SH-SY5Y (cell line): ENCODE data around the gene KDM1B.

Source experiments
- GATA2 ChIP-seq: IDR thresholded peaks from 2 replicates; pipeline ENCODE4 v1.6.1; 2011; ENCODE audit warnings: mild to moderate bottlenecking, low read depth, low read length
- GATA3 ChIP-seq: IDR thresholded peaks from 2 replicates; pipeline ENCODE4 v1.6.1; 2011; ENCODE audit warnings: low read depth, mild to moderate bottlenecking, low read length, moderate library complexity

The KDM1B gene, protein sequence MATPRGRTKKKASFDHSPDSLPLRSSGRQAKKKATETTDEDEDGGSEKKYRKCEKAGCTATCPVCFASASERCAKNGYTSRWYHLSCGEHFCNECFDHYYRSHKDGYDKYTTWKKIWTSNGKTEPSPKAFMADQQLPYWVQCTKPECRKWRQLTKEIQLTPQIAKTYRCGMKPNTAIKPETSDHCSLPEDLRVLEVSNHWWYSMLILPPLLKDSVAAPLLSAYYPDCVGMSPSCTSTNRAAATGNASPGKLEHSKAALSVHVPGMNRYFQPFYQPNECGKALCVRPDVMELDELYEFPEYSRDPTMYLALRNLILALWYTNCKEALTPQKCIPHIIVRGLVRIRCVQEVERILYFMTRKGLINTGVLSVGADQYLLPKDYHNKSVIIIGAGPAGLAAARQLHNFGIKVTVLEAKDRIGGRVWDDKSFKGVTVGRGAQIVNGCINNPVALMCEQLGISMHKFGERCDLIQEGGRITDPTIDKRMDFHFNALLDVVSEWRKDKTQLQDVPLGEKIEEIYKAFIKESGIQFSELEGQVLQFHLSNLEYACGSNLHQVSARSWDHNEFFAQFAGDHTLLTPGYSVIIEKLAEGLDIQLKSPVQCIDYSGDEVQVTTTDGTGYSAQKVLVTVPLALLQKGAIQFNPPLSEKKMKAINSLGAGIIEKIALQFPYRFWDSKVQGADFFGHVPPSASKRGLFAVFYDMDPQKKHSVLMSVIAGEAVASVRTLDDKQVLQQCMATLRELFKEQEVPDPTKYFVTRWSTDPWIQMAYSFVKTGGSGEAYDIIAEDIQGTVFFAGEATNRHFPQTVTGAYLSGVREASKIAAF

DNA sequence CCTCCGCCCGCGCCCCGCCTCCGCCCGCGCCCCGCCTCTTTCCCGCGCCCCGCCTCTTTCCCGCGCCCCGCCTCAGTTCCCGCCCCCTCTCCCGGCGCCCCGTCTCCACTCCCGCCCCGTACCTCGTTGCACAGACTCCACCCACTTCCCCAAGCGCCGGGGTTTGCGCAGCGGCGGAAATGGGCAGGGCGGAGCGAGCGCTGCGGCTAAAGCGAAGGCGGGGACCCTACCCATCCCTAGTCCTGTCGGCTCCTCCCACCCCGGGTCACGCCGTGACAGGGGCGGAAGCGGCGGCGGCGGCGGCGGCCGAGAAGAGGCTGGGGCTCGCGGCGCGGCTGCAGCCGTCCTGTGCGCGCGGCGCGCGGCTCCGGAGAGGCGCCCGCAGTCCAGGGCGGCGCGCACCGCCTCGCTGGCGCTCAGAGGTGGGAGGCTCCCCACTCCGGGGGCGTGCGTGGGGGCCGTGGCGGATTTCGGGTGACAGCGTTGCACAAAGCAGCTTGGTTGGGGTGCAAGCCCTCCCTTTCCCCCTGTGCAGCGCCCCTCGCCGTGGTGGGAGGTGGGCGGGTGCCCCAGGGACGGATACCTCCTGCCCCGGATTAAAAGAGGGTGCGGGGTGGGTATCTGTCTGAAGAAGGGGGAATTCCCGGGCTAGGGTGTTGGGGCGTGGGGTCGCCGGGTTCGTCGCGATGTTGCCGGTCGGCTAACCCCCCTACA is at the start of gene KDM1B:
TSS of gene KDM1B (plus strand) at position 273 of the 714 bp plus-strand sequence. CDS start 4,474 bp downstream, outside the sequence.
- no peak for TF ChIP-seq GATA3
- TF ChIP-seq GATA2: no peak

DNA sequence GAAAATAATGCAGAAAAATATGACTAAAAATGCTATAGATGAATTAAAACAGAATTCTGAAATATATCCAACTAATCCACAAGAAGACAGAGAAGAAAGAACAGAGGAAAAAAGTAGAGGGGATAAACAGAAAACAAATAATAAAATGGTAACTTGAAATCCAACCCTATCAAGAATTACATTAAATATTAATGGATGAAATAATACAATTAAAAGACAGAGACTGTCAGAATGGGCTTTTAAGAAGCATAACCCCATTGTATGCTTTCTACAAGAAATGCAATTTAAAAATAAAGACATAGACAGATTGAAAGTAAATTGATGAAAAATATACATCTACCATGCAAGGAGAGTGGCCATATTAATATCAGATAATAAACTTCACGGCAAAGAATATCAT is 48.2 kb upstream of the KDM1B start:
- TF ChIP-seq GATA3: no peak
- TF ChIP-seq GATA2: no peak

DNA sequence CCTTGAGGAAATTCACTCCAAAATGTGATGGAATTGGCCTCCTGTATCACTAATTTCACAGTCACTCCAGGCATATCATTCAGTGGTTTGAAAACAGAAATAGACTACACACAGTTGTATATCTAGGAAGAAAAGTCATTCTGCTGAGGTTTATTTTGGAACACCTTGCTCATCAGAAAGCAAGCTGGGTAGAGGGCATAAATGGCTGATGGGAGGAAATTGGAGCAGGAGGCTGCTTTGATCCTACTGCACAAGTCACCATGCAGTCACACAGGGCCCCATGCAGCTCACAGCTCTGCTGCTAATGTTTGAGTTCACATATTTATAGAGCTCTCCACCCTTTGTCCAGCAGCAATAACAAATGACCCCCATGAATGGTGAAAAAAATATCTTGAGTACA is 45.1 kb upstream of the KDM1B start:
- TF ChIP-seq GATA2: no peak
- no peak for TF ChIP-seq GATA3

DNA sequence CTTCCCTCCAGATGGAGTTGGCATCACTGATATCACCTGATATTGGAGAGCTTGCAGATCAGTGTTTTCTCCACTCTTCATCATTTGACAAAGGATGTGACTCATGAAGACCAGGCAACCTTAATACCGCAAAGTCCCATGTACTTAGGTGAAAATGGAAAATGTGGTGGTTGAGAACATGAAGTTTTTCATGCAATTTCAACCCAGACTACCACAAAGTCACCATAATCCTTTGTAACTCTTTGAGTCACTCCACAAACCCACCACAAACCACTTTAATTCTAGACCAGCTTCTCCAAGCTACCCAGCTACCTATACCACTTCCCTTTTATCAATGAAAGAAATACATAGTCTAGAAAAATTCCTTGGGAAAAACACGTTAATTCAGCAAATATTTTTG is 39.9 kb upstream of the KDM1B start:
- TF ChIP-seq GATA2 (no peak), GATA3 (no peak)

DNA sequence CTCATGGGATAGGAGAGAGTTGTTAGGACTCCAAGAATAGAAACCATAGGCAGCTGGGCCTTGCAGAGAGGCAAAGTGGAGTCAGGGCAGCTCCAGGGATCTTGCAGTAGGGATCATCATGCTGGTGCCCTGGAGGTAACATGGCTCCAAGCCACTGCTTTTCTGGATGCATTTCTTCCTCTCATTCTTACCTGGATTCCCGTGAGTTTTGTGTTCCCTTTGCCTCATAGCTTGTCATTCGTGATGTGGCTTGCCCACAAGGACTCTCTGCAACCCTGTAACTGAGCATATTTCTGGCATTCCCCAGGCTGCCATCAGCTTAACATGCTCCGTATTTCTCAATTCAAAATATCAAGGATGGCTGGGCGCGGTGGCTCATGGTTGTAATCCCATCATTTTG is 38.1 kb upstream of the KDM1B start:
- TF ChIP-seq GATA3: no peak
- TF ChIP-seq GATA2: no peak

DNA sequence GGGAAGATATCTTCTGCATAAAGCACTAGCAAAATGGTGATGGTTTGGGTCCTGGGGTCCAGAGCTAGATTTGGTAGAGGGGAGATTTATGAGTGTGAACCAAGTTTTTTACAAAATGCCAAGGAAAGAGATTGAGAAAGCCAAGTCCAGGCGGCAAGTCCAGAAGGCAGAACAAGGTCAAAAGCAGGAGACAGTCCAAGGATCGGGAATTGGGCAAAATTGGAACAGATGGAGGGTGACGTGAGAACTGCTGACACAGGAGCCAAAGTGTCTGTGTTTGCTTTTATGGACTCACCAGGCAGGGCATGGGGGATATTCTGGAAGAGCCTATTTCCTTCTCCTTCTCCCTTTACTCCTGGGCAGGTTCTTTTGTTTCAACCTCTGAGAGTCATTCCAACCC is 36.9 kb upstream of the KDM1B start:
- TF ChIP-seq GATA2 (no peak), GATA3 (no peak)

DNA sequence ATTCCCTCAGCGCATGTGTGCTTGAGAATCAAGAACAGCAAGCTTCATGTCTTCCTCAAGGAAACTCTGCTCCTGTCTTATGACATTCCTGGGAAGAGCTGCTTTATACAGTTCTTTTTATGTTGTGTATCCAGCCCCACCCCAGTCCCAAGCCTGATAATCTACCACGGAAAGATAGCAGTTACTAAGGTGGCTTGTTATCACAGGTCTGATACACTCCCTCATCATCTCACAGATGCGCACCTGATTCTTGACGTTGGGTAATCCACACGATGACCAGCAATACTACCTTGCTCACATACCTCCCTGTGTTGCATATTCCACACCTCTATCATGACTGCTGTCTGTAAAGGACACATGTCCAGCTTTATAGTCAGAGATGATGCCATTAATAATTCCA is 36.0 kb upstream of the KDM1B start:
- TF ChIP-seq GATA3: no peak
- no peak for TF ChIP-seq GATA2

DNA sequence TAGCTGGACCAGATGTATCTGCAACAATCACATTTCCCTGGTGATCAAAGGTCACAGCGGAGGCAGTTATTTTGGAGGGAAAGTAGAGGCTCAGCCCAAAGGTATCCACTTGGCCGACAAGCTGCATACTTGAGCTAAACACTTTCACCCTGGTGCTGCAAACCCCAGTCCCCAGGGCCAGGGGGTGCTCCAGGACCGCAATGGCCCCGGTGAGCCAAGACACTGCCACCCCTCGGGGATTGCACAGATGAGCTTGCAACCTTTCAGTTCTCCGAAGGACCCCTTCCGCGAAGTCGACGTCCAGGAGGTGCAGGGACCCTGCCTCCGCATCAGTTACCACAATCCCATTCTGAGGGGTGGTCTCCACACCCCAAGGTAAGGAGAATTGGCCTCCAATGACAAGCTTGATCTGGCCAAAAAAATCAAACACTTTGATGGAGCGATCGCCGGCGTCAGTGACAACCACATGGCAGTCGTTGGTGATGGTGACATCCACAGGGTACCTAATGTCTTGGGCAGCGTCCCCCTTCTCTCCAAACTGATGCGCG is 33.6 kb upstream of the KDM1B start:
- TF ChIP-seq GATA2 (no peak), GATA3 (no peak)

DNA sequence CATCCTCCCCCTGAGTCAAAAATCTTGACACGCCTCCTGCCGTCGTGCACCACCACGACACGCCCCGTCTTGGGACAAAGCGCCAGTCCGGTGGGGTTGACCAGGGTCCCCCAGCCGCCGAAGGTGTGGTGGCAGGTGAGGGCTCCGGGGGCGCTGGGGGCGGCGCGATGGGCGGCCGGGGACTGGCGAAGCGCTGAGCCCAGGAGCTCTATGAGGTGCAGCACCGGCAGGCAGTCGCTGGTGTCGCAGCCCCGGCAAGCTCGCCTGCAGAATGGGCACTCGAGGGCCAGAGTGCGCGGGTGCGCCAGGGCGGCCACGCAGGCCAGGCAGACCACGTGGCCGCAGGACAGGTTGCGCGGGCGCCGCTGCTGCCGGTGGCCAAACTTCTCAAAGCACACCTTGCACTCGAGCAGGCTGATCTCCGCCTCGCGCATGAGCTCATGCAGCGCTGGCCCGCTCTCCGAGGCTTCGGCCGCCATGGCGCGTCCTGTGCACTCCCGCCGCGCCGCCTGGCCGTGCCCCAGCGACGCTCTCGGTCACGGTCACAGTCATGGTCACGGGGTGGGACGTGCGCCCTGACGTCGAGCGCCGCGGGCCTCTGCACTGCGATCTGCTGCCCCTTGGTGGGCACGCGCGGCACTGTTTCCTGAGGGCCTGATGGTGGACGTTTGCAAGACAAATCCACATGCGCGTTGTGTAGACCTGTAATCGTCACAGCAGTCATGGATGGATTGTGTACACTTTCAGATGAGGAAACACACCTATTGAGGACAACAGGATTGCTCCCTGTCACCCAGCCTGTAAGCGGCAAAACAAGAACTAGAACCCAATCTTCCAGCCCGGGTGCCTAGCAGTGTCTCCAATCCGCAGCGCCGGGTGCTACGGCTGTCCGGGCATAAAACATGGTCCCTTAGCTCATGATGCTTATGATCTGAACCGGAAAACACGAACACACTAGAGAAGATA is 32.8 kb upstream of the KDM1B start, which contains the start of gene NHLRC1:
TSS of gene NHLRC1 (minus strand) at position 550 of the 966 bp plus-strand sequence. CDS start at position 479, 71 bp downstream.
- TF ChIP-seq GATA2 (no peak), GATA3 (no peak)

DNA sequence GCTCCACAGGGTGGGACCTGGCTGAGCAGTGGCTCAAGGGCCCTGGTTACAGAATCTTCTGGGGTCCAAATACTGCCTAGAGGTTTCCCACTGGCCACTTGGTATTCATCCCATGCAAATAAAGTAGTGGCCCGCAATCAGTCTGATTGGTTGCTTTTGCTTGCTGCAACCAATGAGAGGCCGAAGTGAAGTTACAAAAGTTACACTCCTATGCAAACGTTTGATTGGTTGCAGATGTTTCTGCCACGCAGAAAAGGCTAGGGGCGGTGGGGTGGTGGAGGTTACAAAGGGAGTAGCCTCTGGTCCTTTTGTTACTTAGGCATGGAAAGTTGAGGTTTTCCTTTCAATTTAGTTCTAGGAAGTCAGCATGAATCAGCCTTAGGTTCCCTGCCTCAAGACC is 29.1 kb upstream of the KDM1B start:
- no peak for TF ChIP-seq GATA2
- TF ChIP-seq GATA3: no peak

DNA sequence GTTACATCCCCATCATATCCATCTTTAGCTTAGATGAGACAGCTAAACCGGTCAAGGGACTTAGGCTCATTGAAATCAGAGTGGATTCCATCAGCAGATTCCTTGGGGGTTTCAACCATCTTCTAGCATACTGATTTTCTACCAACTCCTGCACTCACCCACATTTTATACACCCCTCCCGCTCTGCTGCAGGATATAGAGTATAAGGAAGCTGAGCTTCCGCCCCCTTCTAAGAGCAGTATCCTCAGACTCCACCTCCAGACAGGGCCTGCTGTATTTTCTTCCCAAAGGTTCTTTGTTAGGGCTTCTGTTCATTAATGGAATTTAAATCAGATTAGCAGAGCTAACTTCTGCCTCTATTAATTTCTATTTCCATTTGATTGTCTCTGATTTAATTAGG is 22.9 kb upstream of the KDM1B start:
- TF ChIP-seq GATA2: no peak
- TF ChIP-seq GATA3: no peak

DNA sequence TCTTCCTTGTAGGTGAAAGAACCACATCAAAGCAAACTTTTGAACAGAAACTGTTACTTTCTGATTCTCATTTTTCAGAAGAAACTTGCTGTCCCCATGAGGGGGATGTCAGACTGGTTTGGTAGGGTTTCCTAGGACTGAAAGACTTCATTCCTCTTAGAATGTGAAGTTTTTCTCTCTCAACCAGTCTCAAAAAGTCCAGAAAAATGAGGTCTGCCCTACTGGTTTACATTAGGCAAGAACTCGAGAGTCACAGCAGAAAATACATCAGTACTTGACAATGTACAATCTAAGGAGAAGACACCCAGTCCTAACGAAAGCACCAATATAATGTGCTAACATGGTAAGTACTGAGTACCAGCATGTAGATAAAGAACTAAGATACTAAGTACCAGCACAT is 20.1 kb upstream of the KDM1B start:
- TF ChIP-seq GATA3: no peak
- no peak for TF ChIP-seq GATA2

DNA sequence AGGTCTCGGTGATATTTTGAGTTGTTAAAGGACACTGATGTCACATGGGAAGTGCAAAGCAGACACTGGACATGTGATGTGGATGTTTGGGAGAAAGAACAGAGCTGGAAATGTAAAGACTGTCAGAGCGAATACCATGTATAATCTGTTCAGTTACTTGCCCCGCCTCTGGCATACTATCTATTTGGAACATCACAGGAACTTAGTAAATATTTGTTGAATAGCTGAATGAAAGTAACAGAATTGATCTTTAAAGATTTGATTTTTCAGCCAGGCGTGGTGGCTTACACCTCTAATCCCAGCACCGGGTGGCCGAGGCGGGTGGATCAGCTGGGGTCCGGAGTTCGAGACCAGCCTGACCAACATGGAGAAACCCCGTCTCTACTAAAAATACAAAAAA is 19.0 kb upstream of the KDM1B start:
- TF ChIP-seq GATA2 (no peak), GATA3 (no peak)

DNA sequence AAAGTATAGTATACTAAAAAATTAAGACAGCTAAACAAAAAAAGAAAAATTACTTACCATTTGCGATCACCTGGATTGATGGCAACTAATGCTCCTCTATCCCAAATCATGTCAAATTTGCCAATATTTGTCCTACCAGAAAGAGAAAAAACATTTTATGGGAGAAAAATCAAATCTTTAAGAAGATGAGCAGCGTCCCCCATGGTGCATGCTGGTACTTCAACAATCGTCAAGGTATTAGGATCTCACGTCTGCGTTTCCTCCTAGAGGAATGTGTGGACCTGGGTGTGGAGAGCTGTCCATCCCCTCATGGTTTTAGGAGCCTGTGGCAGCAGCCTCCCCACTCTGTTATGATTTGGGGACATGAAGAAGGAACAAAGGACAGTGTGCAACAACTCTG is 16.3 kb upstream of the KDM1B start:
- TF ChIP-seq GATA3 (no peak), GATA2 (no peak)
